Measurements from ENCODE around the gene ACTR1B. TPM values are rescaled to one million over a fixed set of nuclear protein-coding genes. Genes with fewer than 3 reads are reported as not detected.
A peak's percentile ranks its signal among the peaks of the same experiment; 100 is the strongest.
"Not testable (repeated sequence)": the region's sequence is repeated elsewhere in the genome, so short reads cannot be mapped to it uniquely, and the experiment has no call there.

The ACTR1B gene
- 10 to 100 TPM; 62.3 to 95.6 (median 88.4) TPM for total RNA-seq

DNA sequence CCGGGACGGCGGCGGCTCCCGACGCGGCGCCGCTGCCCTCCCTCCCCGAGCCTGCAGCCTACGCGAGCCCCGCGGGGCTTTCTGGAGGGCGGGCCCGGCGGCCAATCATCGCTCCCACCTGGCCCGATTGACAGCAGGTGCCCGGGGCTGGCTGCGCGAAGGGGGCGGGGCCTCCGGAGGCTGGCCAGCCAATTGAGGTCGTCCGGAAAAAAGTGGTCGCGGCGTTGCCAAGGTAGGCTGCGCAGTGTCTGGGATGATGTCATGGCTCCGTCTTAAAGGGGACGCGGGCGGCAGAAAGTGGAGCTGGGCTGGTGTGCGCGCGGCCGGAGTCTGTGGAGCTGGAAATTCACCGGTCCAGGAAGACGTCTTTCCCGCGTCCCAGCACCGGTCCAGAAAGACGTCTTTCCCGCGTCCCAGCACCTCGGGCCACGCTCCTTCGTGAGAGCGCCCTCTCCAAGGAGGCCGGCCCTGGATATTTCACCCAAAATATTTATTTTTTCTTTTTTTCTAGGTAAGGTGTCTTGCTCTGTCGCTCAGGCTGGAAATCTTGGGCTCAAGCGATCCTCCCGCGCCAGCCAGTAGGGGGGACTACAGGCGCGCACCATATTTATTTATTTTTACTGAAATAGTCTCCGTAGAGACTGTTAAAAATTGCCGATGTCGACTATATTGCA, at the start of gene ACTR1B:
Gene ACTR1B (minus strand): TSS at position 83 of the 674 bp plus-strand sequence. CDS start 154 bp downstream, outside the sequence.
- H3K4me1 ChIP-seq = peaks cover 0 to 40% (median 26%) of the 10 kb centered on the region in 3 donors

DNA sequence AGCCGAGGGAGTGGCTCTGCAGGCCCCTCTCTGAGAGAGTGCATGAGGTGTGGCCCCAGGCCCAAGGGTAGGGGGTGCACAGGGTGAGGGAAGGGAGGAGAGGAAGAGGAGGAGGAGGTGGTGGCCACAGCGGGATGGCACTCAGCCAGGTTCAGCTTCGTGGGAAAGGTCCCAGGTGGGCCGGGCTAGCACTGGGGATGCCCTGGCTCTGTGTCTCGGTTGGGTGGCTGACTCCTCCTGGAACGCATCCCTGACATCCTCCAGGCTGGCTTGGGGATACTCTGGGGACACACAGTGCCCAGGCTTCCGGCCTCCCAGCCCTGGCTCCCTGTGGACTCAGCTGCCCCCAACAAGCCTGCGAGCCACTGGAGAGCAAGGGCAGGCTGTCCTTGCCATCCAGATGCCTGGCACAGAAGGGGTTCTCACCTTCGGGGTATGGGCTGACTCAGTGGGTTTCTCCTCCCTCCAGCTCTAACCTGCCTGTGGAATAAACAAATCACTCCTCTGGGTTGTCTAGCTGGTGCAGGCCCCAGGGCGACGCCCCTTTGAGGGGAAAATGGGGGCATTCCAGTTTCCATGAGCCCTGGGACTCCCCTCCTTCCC, 49.0 kb upstream of the ACTR1B start:
- H3K4me3 ChIP-seq = no peak overlapping the region
- TF ChIP-seq EP300 (IDR thresholded peaks at IDR 0.05) (no peak), POLR2AphosphoS5 (IDR thresholded peaks at IDR 0.05) (no peak), POLR2A (IDR thresholded peaks at IDR 0.05) (no peak)
- TF ChIP-seq, protein P1, sequence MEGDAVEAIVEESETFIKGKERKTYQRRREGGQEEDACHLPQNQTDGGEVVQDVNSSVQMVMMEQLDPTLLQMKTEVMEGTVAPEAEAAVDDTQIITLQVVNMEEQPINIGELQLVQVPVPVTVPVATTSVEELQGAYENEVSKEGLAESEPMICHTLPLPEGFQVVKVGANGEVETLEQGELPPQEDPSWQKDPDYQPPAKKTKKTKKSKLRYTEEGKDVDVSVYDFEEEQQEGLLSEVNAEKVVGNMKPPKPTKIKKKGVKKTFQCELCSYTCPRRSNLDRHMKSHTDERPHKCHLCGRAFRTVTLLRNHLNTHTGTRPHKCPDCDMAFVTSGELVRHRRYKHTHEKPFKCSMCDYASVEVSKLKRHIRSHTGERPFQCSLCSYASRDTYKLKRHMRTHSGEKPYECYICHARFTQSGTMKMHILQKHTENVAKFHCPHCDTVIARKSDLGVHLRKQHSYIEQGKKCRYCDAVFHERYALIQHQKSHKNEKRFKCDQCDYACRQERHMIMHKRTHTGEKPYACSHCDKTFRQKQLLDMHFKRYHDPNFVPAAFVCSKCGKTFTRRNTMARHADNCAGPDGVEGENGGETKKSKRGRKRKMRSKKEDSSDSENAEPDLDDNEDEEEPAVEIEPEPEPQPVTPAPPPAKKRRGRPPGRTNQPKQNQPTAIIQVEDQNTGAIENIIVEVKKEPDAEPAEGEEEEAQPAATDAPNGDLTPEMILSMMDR (IDR thresholded peaks at IDR 0.05) = no peak
- 67% methylated on average over 6 of the region's 11 CpGs; no CpG with 5 or more reads in 1 of the 2 donors for WGBS, 2 donors (ENCODE audit: low coverage in 1 of 2)
- no peaks in the 10 kb centered on the region for H3K9me3 ChIP-seq
- H3K36me3 ChIP-seq = no peaks in the 10 kb centered on the region
- ATAC-seq = peak; percentile 6
- peaks cover 18% of the 10 kb centered on the region for H3K27me3 ChIP-seq
- no peak overlapping the region for H3K27ac ChIP-seq
- H3K4me1 ChIP-seq = no peaks in the 10 kb centered on the region

More for the DNA sequence above, at the start of gene ACTR1B:
- H3K36me3 ChIP-seq = peaks cover 0 to 17% of the 10 kb centered on the region in 2 donors
- TF ChIP-seq, protein P1 (IDR thresholded peaks at IDR 0.05) = peak in 3 of 4 experiments; percentile 68 to 72 (median 68)
- TF ChIP-seq POLR2A (IDR thresholded peaks at IDR 0.05) = peak; percentile 29 to 39
- TF ChIP-seq POLR2AphosphoS5 (IDR thresholded peaks at IDR 0.05) = peak; percentile 77
- TF ChIP-seq EP300 (IDR thresholded peaks at IDR 0.05) = no peak
- ATAC-seq = peak; percentile 96
- H3K9me3 ChIP-seq = no peaks in the 10 kb centered on the region
- peak within 1 kb of the TSS; percentile 75 to 99 (median 98) for H3K27ac ChIP-seq
- H3K27me3 ChIP-seq = no peaks in the 10 kb centered on the region
- 0% methylated on average over 4 to 14 of the region's 60 CpGs for WGBS, 2 donors (ENCODE audit: low coverage in 1 of 2)
- H3K4me3 ChIP-seq = peak within 1 kb of the TSS; percentile 71 to 91

DNA sequence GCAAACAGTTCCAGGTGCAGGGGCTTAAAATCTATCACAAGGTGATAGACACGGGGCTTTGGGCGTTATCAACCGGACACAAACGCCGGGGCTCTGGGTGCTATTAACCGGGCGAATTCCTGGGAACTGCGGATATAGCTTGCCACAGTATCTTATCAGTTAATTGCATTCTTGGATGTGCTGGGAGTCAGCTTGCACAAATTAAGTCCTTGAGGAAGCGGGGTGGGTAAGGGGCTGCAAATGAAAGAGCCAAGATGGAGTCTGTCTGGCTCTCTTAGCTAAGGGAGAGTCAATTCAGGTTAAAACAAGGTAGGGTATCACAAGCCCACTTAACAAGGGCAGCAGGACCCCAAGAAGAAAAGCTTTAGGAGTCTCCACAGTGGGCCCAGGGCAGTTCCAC, 48.3 kb upstream of the ACTR1B start:
- H3K4me3 ChIP-seq, ATAC-seq, H3K9me3 ChIP-seq, H3K36me3 ChIP-seq, H3K4me1 ChIP-seq, H3K27ac ChIP-seq: not testable (repeated sequence)
- H3K27me3 ChIP-seq = peaks cover 24% of the 10 kb centered on the region
- WGBS, 2 donors (ENCODE audit: low coverage in 1 of 2) = 64 to 86% methylated on average over 8 to 9 of the region's 9 CpGs

DNA sequence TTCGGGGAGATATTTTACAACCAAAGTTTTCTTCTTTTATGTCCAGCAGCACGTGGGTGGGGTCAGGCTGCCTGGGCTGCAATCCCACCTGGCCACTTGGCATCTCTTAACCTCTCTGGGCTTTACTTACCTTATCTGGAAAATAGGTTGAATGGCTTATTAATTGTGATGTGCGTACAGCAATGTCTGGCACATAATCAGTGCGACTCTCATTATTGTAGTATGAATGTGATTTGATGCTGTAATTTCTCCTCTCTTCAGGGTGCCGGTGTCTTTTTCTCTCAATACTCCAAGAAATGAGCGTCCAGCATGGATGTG, 47.5 kb upstream of the ACTR1B start:
- WGBS, 2 donors (ENCODE audit: low coverage in 1 of 2) = 87% methylated on average over 6 of the region's 6 CpGs; no CpG with 5 or more reads in 1 of the 2 donors
- TF ChIP-seq EP300 (IDR thresholded peaks at IDR 0.05) (no peak), POLR2AphosphoS5 (IDR thresholded peaks at IDR 0.05) (no peak), POLR2A (IDR thresholded peaks at IDR 0.05) (no peak)
- TF ChIP-seq, protein P1 (IDR thresholded peaks at IDR 0.05) = no peak
- Histone ChIP-seq H3K27me3 (peaks cover 25% of the 10 kb centered on the region), H3K27ac (no peak overlapping the region), H3K4me1 (no peaks in the 10 kb centered on the region), H3K4me3 (no peak overlapping the region), H3K36me3 (no peaks in the 10 kb centered on the region), H3K9me3 (no peaks in the 10 kb centered on the region)
- ATAC-seq = no peak

DNA sequence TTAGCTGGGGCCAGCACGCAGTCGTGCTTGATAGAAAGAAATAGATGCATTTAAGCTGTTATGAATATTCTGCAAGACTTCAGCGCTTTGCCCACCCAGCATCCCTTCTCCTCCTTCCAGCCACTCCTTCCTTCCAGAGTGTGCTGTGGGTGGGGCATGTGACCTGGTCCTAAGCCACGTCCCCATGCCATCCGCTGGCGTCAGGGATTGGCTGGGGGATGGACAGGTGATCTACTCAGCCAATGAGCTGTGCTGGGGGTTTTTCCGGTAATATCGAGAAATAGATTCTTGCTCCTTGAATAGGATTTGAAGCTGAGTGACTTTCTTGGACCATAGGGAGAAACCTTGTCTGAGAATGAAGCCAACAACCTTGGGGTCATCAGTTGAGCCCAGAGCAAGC, 44.8 kb upstream of the ACTR1B start:
- no peak for ATAC-seq
- Histone ChIP-seq H3K9me3 (no peaks in the 10 kb centered on the region), H3K27me3 (peaks cover 25% of the 10 kb centered on the region), H3K4me3 (no peak overlapping the region), H3K27ac (no peak overlapping the region), H3K4me1 (no peaks in the 10 kb centered on the region), H3K36me3 (no peaks in the 10 kb centered on the region)
- TF ChIP-seq POLR2AphosphoS5 (IDR thresholded peaks at IDR 0.05) (no peak), POLR2A (IDR thresholded peaks at IDR 0.05) (no peak), EP300 (IDR thresholded peaks at IDR 0.05) (no peak)
- TF ChIP-seq, protein P1 (IDR thresholded peaks at IDR 0.05) = no peak
- WGBS, 2 donors (ENCODE audit: low coverage in 1 of 2) = 88 to 98% methylated on average over 3 to 6 of the region's 8 CpGs

All from gastroesophageal sphincter (tissue), 4 donors.